HG02870 (cell line): ENCODE results near the gene MAML3.

Experiments
- ATAC-seq: cut with Tn5 transposase; IDR thresholded peaks from one replicate; pipeline ENCODE4 v1.9.1; 2021; ENCODE audit warnings: mild to moderate bottlenecking, moderate library complexity; ENCODE audit not compliant: unreplicated experiment

MAML3 gene

DNA sequence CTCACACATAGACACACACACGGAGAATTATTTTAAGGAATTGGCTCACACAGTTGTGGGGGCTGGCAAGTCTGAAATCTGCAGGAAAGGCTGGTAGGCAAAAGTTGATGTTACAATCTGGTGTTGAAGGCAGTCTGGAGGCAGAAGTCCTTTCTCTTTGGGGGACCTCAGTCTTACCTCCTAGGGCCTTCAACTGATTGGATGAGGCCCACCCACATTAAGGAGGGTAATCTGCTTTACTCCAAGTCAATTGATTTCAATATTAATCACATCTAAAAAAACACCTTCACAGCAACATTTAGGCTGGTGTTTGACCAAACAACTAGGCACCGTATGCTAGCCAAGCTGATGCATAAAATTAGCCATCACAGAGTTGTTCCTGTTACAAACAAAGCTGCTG, 477.6 kb downstream of the MAML3 start:
- ATAC-seq: no peak

GRCh38 chr4:139675651-139676050, 478.3 kb downstream of the MAML3 start:
- ATAC-seq: no peak

- ATAC-seq: peak; percentile 57
Measured at GRCh38 chr4:139674875-139675550, 479.0 kb downstream of the MAML3 start.

- ATAC-seq: no peak
Measured at GRCh38 chr4:139672732-139673131, 481.3 kb downstream of the MAML3 start.

GRCh38 chr4:139672215-139672614, 481.8 kb downstream of the MAML3 start:
- no peak for ATAC-seq

- no peak for ATAC-seq
Measured at GRCh38 chr4:139670775-139671174, 483.2 kb downstream of the MAML3 start.

GRCh38 chr4:139669890-139670289, 484.1 kb downstream of the MAML3 start:
- no peak for ATAC-seq

- no peak for ATAC-seq
Measured at GRCh38 chr4:139669335-139669734, 484.6 kb downstream of the MAML3 start.

- no peak for ATAC-seq
Measured at GRCh38 chr4:139668658-139669201, 485.3 kb downstream of the MAML3 start.

DNA sequence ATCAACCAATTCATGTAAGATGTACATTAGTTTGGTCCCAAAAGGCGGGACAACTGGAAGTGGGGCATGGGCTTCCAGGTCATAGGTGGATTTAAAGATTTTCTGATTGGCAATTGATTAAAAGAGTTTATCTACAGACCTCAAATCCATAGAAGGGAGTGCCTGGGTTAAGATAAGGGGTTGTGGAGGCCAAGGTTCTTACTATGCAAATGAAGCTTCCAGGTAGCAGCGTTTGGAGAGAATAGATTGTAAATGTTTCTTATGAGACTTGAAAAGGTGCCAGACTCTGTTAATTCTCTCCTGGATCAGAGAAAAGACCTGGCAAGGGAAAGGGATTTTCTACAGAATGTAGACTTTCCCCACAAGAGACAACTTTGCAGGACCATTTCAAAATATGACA, 485.9 kb downstream of the MAML3 start:
- ATAC-seq: no peak
